Activated T-helper 2 cell treated with anti-CD3 and anti-CD28 coated beads, Interferon-gamma antibody, Interleukin-2, Interleukin-4, amounts not matched to agents 10 μg/mL and 5 μg/mL and 100 μg/mL, durations not matched to agents 14 hours and 24 hours and 36 hours (primary cell): ENCODE measurements around the gene UBE2V1. TPM values are rescaled to one million over a fixed set of nuclear protein-coding genes. Genes with fewer than 3 reads are reported as not detected.
"Not testable (repeated sequence)": the region's sequence is repeated elsewhere in the genome, so short reads cannot be mapped to it uniquely, and the experiment has no call there.

Source experiments
- DNase-seq: peaks from one replicate; pipeline ENCODE4 v3.0.0; 2021; ENCODE audit warnings: low spot score
- H3K27ac Mint-ChIP-seq: one replicate; pipeline ENCODE4 v1.8.0; 2021; ENCODE audit warnings: mixed read lengths
- H3K27me3 Mint-ChIP-seq: one replicate; pipeline ENCODE4 v1.8.0; 2021; ENCODE audit warnings: low read depth, mixed read lengths
- H3K36me3 Mint-ChIP-seq: one replicate; pipeline ENCODE4 v1.8.0; 2021; ENCODE audit warnings: low read depth, mixed read lengths
- H3K4me1 Mint-ChIP-seq: one replicate; pipeline ENCODE4 v1.8.0; 2021; ENCODE audit warnings: low read depth, mixed read lengths
- H3K4me3 Mint-ChIP-seq: one replicate; pipeline ENCODE4 v1.8.0; 2021; ENCODE audit warnings: low read depth, mild to moderate bottlenecking, moderate library complexity, mixed read lengths
- H3K9me3 Mint-ChIP-seq: one replicate; pipeline ENCODE4 v1.8.0; 2021; ENCODE audit warnings: mixed read lengths
- intact Hi-C: fragments of 100-400 bp; cut with micrococcal nuclease; formaldehyde crosslinking; loops from one replicate; pipeline ENCODE4 v1.15.1; 2023
- total RNA-seq: library from RNA; stranded (reverse); gene quantifications from 2 replicates; pipeline ENCODE4 v1.2.3, GENCODE V29; 2022

Gene UBE2V1
- total RNA-seq, 1 donor from 2014 or later: 174 TPM

- H3K9me3 Mint-ChIP-seq: no peaks in the 10 kb centered on the region
- peaks cover 13% of the 10 kb centered on the region for H3K4me1 Mint-ChIP-seq
- H3K27me3 Mint-ChIP-seq: no peaks in the 10 kb centered on the region
- no peak for DNase-seq
- intact Hi-C loops: no loop called here
- H3K4me3 Mint-ChIP-seq: no peak overlapping the region
- peaks cover 64% of the 10 kb centered on the region for H3K36me3 Mint-ChIP-seq
- H3K27ac Mint-ChIP-seq: no peak overlapping the region
Observed at GRCh38 chr20:50094522-50094921, 18.4 kb downstream of the UBE2V1 start.

GRCh38 chr20:50093240-50093639, 19.7 kb downstream of the UBE2V1 start:
- intact Hi-C loops: no loop called here
- no peaks in the 10 kb centered on the region for H3K27me3 Mint-ChIP-seq
- no peaks in the 10 kb centered on the region for H3K9me3 Mint-ChIP-seq
- peaks cover 66% of the 10 kb centered on the region for H3K36me3 Mint-ChIP-seq
- peaks cover 12% of the 10 kb centered on the region for H3K4me1 Mint-ChIP-seq
- H3K27ac Mint-ChIP-seq: no peak overlapping the region
- no peak for DNase-seq
- H3K4me3 Mint-ChIP-seq: no peak overlapping the region

- intact Hi-C loops: no loop called here
- no peak overlapping the region for H3K27ac Mint-ChIP-seq
- no peak overlapping the region for H3K4me3 Mint-ChIP-seq
- DNase-seq: no peak
- H3K9me3 Mint-ChIP-seq: no peaks in the 10 kb centered on the region
- H3K27me3 Mint-ChIP-seq: no peaks in the 10 kb centered on the region
- peaks cover 8% of the 10 kb centered on the region for H3K4me1 Mint-ChIP-seq
- H3K36me3 Mint-ChIP-seq: peaks cover 62% of the 10 kb centered on the region
Observed at GRCh38 chr20:50092436-50092835, 20.5 kb downstream of the UBE2V1 start.

GRCh38 chr20:50089787-50090177, 23.2 kb downstream of the UBE2V1 start:
- Mint-ChIP-seq H3K4me3 (no peak overlapping the region), H3K9me3 (no peaks in the 10 kb centered on the region), H3K36me3 (peaks cover 49% of the 10 kb centered on the region), H3K4me1 (peaks cover 23% of the 10 kb centered on the region), H3K27ac (no peak overlapping the region), H3K27me3 (no peaks in the 10 kb centered on the region)
- DNase-seq: no peak
- intact Hi-C loops: no loop called here

GRCh38 chr20:50089140-50089786, 23.7 kb downstream of the UBE2V1 start:
- Mint-ChIP-seq H3K27ac (no peak overlapping the region), H3K4me1 (peaks cover 23% of the 10 kb centered on the region), H3K4me3 (no peak overlapping the region), H3K9me3 (no peaks in the 10 kb centered on the region), H3K27me3 (no peaks in the 10 kb centered on the region), H3K36me3 (peaks cover 47% of the 10 kb centered on the region)
- no peak for DNase-seq
- intact Hi-C loops: no loop called here

GRCh38 chr20:50088022-50088421, 24.9 kb downstream of the UBE2V1 start:
- Mint-ChIP-seq H3K4me1 (peaks cover 23% of the 10 kb centered on the region), H3K27me3 (no peaks in the 10 kb centered on the region), H3K36me3 (peaks cover 46% of the 10 kb centered on the region), H3K27ac (no peak overlapping the region), H3K4me3 (no peak overlapping the region), H3K9me3 (no peaks in the 10 kb centered on the region)
- no peak for DNase-seq
- intact Hi-C loops: no loop called here

GRCh38 chr20:50085481-50086365, 27.2 kb downstream of the UBE2V1 start:
- no peaks in the 10 kb centered on the region for H3K9me3 Mint-ChIP-seq
- H3K36me3 Mint-ChIP-seq: peaks cover 54% of the 10 kb centered on the region
- no peaks in the 10 kb centered on the region for H3K27me3 Mint-ChIP-seq
- H3K4me3 Mint-ChIP-seq: peak overlapping the region; percentile 5
- H3K27ac Mint-ChIP-seq: peak overlapping the region; percentile 47
- peaks cover 21% of the 10 kb centered on the region for H3K4me1 Mint-ChIP-seq
- peak; percentile 16 for DNase-seq
- intact Hi-C loops: no loop called here

- H3K4me3 Mint-ChIP-seq: no peak overlapping the region
- no peak for DNase-seq
- H3K4me1 Mint-ChIP-seq: peaks cover 18% of the 10 kb centered on the region
- H3K9me3 Mint-ChIP-seq: no peaks in the 10 kb centered on the region
- H3K27me3 Mint-ChIP-seq: no peaks in the 10 kb centered on the region
- H3K27ac Mint-ChIP-seq: peak overlapping the region; percentile 23
- peaks cover 49% of the 10 kb centered on the region for H3K36me3 Mint-ChIP-seq
- intact Hi-C loops: no loop called here
Observed at GRCh38 chr20:50085146-50085480, 27.8 kb downstream of the UBE2V1 start.

GRCh38 chr20:50083034-50083433, 29.9 kb downstream of the UBE2V1 start:
- no peak for DNase-seq
- H3K36me3 Mint-ChIP-seq: peaks cover 37% of the 10 kb centered on the region
- H3K4me1 Mint-ChIP-seq: peaks cover 15% of the 10 kb centered on the region
- intact Hi-C loops: no loop called here
- H3K4me3 Mint-ChIP-seq: no peak overlapping the region
- H3K27ac Mint-ChIP-seq: no peak overlapping the region
- H3K27me3 Mint-ChIP-seq: no peaks in the 10 kb centered on the region
- no peaks in the 10 kb centered on the region for H3K9me3 Mint-ChIP-seq

- Mint-ChIP-seq H3K4me1 (peaks cover 15% of the 10 kb centered on the region), H3K36me3 (peaks cover 35% of the 10 kb centered on the region)
- DNase-seq, intact Hi-C loops, H3K27ac Mint-ChIP-seq, H3K27me3 Mint-ChIP-seq, H3K4me3 Mint-ChIP-seq, H3K9me3 Mint-ChIP-seq: not testable (repeated sequence)
Observed at GRCh38 chr20:50082056-50082455, 30.9 kb downstream of the UBE2V1 start.

GRCh38 chr20:50077818-50078601, 34.9 kb downstream of the UBE2V1 start:
- intact Hi-C loops: no loop called here
- H3K9me3 Mint-ChIP-seq: no peaks in the 10 kb centered on the region
- peaks cover 17% of the 10 kb centered on the region for H3K36me3 Mint-ChIP-seq
- no peaks in the 10 kb centered on the region for H3K27me3 Mint-ChIP-seq
- H3K4me3 Mint-ChIP-seq: no peak overlapping the region
- DNase-seq: no peak
- no peak overlapping the region for H3K27ac Mint-ChIP-seq
- peaks cover 4% of the 10 kb centered on the region for H3K4me1 Mint-ChIP-seq

- DNase-seq: no peak
- Mint-ChIP-seq H3K27me3 (no peaks in the 10 kb centered on the region), H3K4me1 (peaks cover 6% of the 10 kb centered on the region), H3K27ac (no peak overlapping the region), H3K36me3 (no peaks in the 10 kb centered on the region), H3K9me3 (no peaks in the 10 kb centered on the region), H3K4me3 (no peak overlapping the region)
- intact Hi-C loops: no loop called here
Observed at GRCh38 chr20:50073500-50073899, 39.5 kb downstream of the UBE2V1 start.
